ENCODE results near the gene SARS2.
"Not testable (repeated sequence)": the region's sequence is repeated elsewhere in the genome, so short reads cannot be mapped to it uniquely, and the experiment has no call there.

The SARS2 gene

GRCh38 chr19:38880076-38880881 is 50.3 kb downstream of the SARS2 start:
- no peak for DNase-seq
- CTCF ChIA-PET: interaction anchor here (4.3 kb wide), 1 partner anchor 7 kb away, joined by 34 read pairs; no protein-coding TSS in a partner anchor
- Mint-ChIP-seq H3K27ac (peak overlapping the region; percentile 98), H3K4me3 (peak overlapping the region; percentile 28), H3K9me3 (no peaks in the 10 kb centered on the region), H3K36me3 (peaks cover 20% of the 10 kb centered on the region), H3K4me1 (peaks cover 46% of the 10 kb centered on the region), H3K27me3 (no peaks in the 10 kb centered on the region)

DNA sequence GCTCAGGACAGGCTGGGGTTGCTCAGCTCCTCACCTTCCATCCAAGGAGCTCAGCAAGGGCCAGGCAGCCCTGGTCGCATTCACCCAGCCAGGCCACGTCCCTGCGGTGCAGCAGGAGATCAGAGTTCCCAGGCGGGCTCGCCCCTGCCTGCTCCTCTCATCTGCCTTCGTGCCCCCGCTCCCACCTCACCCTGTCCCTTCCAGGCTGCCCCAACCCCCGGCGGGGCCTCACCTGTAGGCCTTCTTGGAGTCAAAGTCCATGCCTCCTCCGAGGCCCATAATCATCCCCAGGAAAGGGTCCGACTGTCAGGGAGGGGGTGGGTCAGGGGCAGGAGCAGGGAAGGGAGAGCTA is 51.2 kb downstream of the SARS2 start:
- H3K9me3 Mint-ChIP-seq: no peaks in the 10 kb centered on the region
- CTCF ChIA-PET: interaction anchor here (1.4 to 4.3 kb wide), 2 partner anchors 8 to 48 kb away, joined by 4 to 34 read pairs; no protein-coding TSS in a partner anchor
- H3K36me3 Mint-ChIP-seq: peaks cover 20% of the 10 kb centered on the region
- peak overlapping the region; percentile 98 for H3K27ac Mint-ChIP-seq
- DNase-seq: no peak
- no peaks in the 10 kb centered on the region for H3K27me3 Mint-ChIP-seq
- H3K4me1 Mint-ChIP-seq: peaks cover 46% of the 10 kb centered on the region
- H3K4me3 Mint-ChIP-seq: peak overlapping the region; percentile 92

DNA sequence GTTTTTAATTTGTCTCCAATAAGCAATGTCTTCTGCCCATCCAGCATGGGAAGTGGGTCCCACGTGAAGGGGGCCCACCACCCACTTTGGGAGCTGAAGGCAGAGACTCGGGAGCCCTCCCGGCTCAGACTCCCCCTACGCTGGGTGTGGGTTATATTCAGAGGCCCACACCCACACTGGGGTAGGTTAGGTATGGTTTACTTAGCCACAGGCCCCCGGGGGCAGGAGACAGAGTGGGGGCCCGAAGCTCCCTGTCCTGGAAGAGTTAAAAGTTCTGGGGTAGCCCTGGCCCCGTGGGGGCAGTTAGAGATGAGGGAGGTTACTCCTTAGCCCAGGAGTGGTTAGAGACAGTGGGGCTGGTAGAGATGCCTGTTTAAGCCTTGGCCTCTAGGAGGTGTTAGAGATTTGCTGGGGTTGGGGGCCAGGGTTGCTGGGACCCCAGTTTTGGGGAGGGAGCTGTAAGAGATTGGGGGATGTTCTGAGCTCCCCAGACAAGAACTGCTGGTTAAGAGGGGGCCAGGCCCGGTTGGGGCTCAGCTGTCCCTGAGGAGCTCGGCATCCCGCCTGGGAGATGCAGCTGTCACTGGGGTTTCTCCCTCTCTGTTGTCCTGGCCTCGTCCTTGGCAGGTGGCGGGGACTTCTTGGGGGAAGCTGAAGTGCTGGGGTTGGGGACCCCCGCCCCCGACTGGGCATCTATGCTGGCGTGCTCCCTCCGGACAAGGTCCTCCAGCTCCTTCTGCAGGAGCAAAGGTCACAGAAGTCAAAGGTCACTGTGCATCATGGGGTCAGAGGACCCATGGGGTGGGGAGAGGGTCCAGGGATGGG is 51.8 kb downstream of the SARS2 start:
- Mint-ChIP-seq H3K9me3 (no peaks in the 10 kb centered on the region), H3K36me3 (peaks cover 20% of the 10 kb centered on the region), H3K27me3 (no peaks in the 10 kb centered on the region), H3K4me1 (peaks cover 46% of the 10 kb centered on the region), H3K27ac (peak overlapping the region; percentile 98), H3K4me3 (peak overlapping the region; percentile 92)
- CTCF ChIA-PET: interaction anchor here (1.2 to 4.3 kb wide), 4 partner anchors 9 to 52 kb away, joined by 4 to 34 read pairs (median 6); partner anchors contain the start of genes MRPS12 and SARS2
- DNase-seq: peak; percentile 30

GRCh38 chr19:38877781-38878574 is 52.6 kb downstream of the SARS2 start, which contains the start of gene RINL:
Gene RINL, minus strand, starts transcription at chr19:38878275. Its CDS starts 1,533 bp downstream, at chr19:38876742.
- Mint-ChIP-seq H3K4me1 (peaks cover 50% of the 10 kb centered on the region), H3K9me3 (no peaks in the 10 kb centered on the region), H3K27me3 (no peaks in the 10 kb centered on the region), H3K4me3 (peak within 1 kb of the TSS; percentile 92), H3K36me3 (peaks cover 25% of the 10 kb centered on the region), H3K27ac (peak within 1 kb of the TSS; percentile 98)
- peak; percentile 86 for DNase-seq
- CTCF ChIA-PET: interaction anchor here (1.2 to 4.3 kb wide), 4 partner anchors 9 to 53 kb away, joined by 4 to 34 read pairs (median 6); partner anchors contain the start of genes MRPS12 and SARS2

DNA sequence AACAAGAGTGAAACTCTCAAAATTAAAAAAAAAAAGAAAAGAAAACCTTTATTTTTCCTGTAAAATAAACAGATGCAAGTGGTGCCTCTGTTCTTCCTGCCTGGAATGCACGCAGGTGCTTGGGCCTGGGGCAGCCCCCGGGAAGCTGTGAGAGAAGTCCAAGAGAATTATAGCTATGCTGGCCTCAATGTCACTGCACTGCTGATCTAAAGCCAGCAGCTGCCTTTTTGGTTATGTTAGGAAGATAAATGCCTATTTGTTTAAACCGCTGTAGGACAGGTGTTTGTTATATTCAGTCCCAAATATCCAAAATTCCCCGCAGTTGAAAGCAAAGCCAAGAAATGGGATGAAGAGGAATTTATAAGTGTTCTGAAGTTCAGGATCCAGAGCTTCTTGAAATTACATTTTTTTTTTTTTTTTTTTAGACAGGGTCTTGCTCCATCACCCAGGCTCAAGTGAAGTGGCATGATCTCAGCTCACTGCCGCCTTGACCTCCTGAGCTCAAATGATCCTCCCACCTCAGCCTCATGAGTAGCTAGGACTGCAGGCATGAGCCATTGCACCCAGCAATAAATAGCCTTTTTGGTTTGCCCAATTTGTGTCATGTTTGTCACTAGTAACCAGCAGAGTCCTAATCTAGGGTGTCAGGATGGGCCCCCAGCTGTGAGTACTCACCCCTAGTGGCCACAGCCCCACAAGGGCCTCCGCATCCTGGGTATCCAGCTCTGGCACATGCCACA is 54.7 kb downstream of the SARS2 start:
- CTCF ChIA-PET: interaction anchor here (0.6 to 4.3 kb wide), 2 partner anchors 12 to 22 kb away, joined by 4 to 34 read pairs; no protein-coding TSS in a partner anchor
- H3K27me3 Mint-ChIP-seq: no peaks in the 10 kb centered on the region
- H3K36me3 Mint-ChIP-seq: peaks cover 26% of the 10 kb centered on the region
- DNase-seq: no peak
- H3K9me3 Mint-ChIP-seq: no peaks in the 10 kb centered on the region
- no peak overlapping the region for H3K4me3 Mint-ChIP-seq
- H3K4me1 Mint-ChIP-seq: peaks cover 51% of the 10 kb centered on the region
- H3K27ac Mint-ChIP-seq: peak overlapping the region; percentile 77

GRCh38 chr19:38873400-38873799 is 57.2 kb downstream of the SARS2 start:
- CTCF ChIA-PET: interaction anchor here (0.7 to 1.4 kb wide), 2 partner anchors 26 to 31 kb away, joined by 3 read pairs; no protein-coding TSS in a partner anchor
- H3K4me1 Mint-ChIP-seq: peaks cover 58% of the 10 kb centered on the region
- DNase-seq, H3K4me3 Mint-ChIP-seq, H3K9me3 Mint-ChIP-seq, H3K27me3 Mint-ChIP-seq: not testable (repeated sequence)
- H3K36me3 Mint-ChIP-seq: peaks cover 39% of the 10 kb centered on the region
- peak overlapping the region; percentile 12 for H3K27ac Mint-ChIP-seq

DNA sequence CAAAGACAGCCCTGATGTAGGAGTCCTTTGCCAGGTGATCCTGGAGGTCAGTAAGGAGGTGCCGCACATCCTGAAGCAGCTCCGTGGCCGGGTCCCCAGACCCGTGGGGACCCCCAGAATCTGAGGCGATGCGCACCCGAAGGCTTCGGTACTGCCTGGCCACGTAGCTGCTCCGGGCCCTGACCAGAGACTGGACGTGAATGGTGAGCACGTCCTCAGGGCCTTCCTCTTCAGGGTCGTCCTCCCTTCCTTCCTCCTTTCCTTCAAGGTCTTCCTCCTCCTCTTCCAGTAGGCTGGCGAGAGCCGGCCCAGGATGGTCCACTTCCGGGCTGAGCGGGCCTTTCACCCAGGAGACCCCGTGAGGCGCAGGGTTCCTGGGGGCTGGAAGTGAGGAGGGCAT is 60.0 kb downstream of the SARS2 start:
- H3K36me3 Mint-ChIP-seq: peaks cover 35% of the 10 kb centered on the region
- peaks cover 45% of the 10 kb centered on the region for H3K4me1 Mint-ChIP-seq
- CTCF ChIA-PET: interaction anchor here (1.0 to 2.4 kb wide), 5 partner anchors 13 to 468 kb away, joined by 3 to 10 read pairs (median 4); partner anchors contain the start of genes FAM98C and NFKBIB
- H3K27me3 Mint-ChIP-seq: no peaks in the 10 kb centered on the region
- H3K27ac Mint-ChIP-seq: peak overlapping the region; percentile 74
- peak overlapping the region; percentile 69 for H3K4me3 Mint-ChIP-seq
- H3K9me3 Mint-ChIP-seq: no peaks in the 10 kb centered on the region
- no peak for DNase-seq

DNA sequence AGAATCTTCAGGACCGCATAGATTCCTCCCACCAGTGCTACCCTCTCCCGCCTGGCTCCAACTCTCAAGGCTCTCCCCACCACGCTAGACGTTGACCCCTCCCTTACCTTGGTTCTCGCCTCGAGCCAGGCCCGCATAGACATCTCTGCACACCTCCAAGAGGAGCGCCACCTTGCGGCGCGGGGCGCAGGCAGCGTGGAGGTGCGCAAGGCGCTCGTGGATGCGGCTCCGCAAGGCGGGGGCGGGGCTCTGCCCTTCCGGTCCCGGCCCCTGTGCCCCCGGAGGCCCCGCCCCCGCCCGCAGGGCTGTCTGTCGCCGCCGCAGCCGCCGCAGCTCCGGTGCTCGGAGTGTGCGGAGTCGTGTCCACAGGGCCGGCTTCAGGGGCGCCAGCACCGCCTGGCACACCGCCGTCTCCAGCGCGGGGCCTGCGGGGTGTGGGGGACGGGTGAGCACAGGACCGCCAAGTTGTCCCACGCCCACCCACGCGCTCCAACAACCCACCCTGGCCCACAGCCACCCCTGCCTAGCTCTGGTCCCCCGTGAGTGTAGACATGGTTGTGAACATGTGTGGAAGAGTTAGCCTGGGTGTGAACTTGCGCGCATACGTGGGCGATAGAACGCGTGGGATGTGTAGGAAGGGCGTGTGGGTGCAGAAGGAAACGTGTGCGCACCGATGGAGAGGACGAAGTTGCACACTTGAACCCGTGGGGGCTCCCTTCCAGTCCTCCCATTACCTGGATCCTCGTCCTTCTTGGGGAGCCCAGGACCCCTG is 60.5 kb downstream of the SARS2 start:
- Mint-ChIP-seq H3K27me3 (no peaks in the 10 kb centered on the region), H3K4me1 (peaks cover 51% of the 10 kb centered on the region), H3K27ac (peak overlapping the region; percentile 81), H3K36me3 (peaks cover 40% of the 10 kb centered on the region), H3K4me3 (peak overlapping the region; percentile 77), H3K9me3 (peaks cover 3% of the 10 kb centered on the region)
- CTCF ChIA-PET: interaction anchor here (1.0 to 2.4 kb wide), 11 partner anchors 8 to 467 kb away, joined by 3 to 10 read pairs (median 4); partner anchors contain the start of genes FAM98C, NFKBIB and RINL
- DNase-seq: peak; percentile 95

GRCh38 chr19:38869160-38869835 is 61.3 kb downstream of the SARS2 start:
- H3K9me3 Mint-ChIP-seq: peaks cover 6% of the 10 kb centered on the region
- CTCF ChIA-PET: interaction anchor here (0.9 to 2.4 kb wide), 10 partner anchors 9 to 467 kb away, joined by 3 to 10 read pairs (median 5); partner anchors contain the start of genes ECH1, FAM98C, HNRNPL and RINL
- no peaks in the 10 kb centered on the region for H3K27me3 Mint-ChIP-seq
- H3K4me1 Mint-ChIP-seq: peaks cover 58% of the 10 kb centered on the region
- H3K27ac Mint-ChIP-seq: peak overlapping the region; percentile 81
- H3K4me3 Mint-ChIP-seq: peak overlapping the region; percentile 77
- peak; percentile 52 for DNase-seq
- peaks cover 47% of the 10 kb centered on the region for H3K36me3 Mint-ChIP-seq

GRCh38 chr19:38868551-38868950 is 62.0 kb downstream of the SARS2 start:
- Mint-ChIP-seq H3K9me3 (peaks cover 6% of the 10 kb centered on the region), H3K4me3 (peak overlapping the region; percentile 77), H3K36me3 (peaks cover 46% of the 10 kb centered on the region), H3K27me3 (no peaks in the 10 kb centered on the region), H3K27ac (peak overlapping the region; percentile 76), H3K4me1 (peaks cover 62% of the 10 kb centered on the region)
- no peak for DNase-seq
- CTCF ChIA-PET: interaction anchor here (0.9 to 2.4 kb wide), 9 partner anchors 10 to 466 kb away, joined by 3 to 10 read pairs (median 5); partner anchors contain the start of genes ECH1, FAM98C, HNRNPL and RINL

DNA sequence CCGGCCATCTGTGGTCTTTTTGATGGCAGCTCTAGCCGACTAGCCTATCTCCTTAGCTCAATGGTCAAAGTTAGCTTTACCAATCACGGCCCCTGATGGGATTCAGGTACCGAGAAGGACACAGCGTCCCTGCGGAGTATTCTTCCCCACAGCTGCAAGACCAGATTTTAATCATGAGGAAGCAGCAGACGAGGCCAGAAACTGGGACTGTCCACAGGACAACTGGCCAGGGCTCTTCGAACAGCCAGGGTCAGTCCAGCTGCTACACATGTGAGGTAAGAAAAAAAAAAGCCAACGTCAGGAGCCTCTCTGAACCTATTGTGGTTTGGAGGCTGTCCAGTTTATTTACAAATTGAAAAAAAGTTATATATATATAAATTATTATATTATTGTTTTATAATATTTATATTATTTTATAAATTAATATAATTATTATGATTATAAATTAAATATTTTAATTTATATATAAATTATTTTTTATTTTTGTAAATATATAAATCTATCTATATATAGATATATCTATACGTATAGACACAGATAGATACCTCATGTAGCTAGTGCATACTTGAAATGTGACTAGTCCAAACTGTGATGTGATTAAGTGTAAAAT is 63.3 kb downstream of the SARS2 start:
- no peak overlapping the region for H3K4me3 Mint-ChIP-seq
- peaks cover 67% of the 10 kb centered on the region for H3K4me1 Mint-ChIP-seq
- peaks cover 43% of the 10 kb centered on the region for H3K36me3 Mint-ChIP-seq
- peaks cover 6% of the 10 kb centered on the region for H3K9me3 Mint-ChIP-seq
- no peaks in the 10 kb centered on the region for H3K27me3 Mint-ChIP-seq
- H3K27ac Mint-ChIP-seq: no peak overlapping the region
- CTCF ChIA-PET: interaction anchor here (1.1 kb wide), 3 partner anchors 18 to 25 kb away, joined by 3 to 4 read pairs (median 3); no protein-coding TSS in a partner anchor
- DNase-seq: no peak

All from activated naive CD4-positive, alpha-beta T cell treated with anti-CD3 and anti-CD28 coated beads, Interleukin-2, amount 10 ng/mL, durations not matched to agents 7 days and 5 days (primary cell).